ENCODE measurements around the gene FAM83F.

FAM83F gene

GRCh38 chr22:40027191-40028097, 32.7 kb downstream of the FAM83F start:
- DNase-seq (ENCODE audit: low read depth, low spot score): no peak
- no peak overlapping the region for H3K4me3 ChIP-seq (ENCODE audit: insufficient read length, low read depth)
- no peaks in the 10 kb centered on the region for H3K27me3 ChIP-seq (ENCODE audit: insufficient read depth, insufficient read length)
- H3K36me3 ChIP-seq (ENCODE audit: insufficient read depth, insufficient read length, low read length): no peaks in the 10 kb centered on the region
- H3K4me1 ChIP-seq (ENCODE audit: insufficient read depth, insufficient read length): peaks cover 6% of the 10 kb centered on the region
- no peaks in the 10 kb centered on the region for H3K9me3 ChIP-seq (ENCODE audit: insufficient read depth, low read length)
- TF ChIP-seq ZNF274 (IDR thresholded peaks at IDR 0.05; ENCODE audit: low read depth, low read length): no peak
- no peak for TF ChIP-seq YY1 (IDR thresholded peaks at IDR 0.05; ENCODE audit: insufficient read depth, insufficient read length)
- TF ChIP-seq SUZ12 (IDR thresholded peaks at IDR 0.05; ENCODE audit: extremely low read depth, insufficient read depth, insufficient read length): no peak
- no peak overlapping the region for H3K9ac ChIP-seq (ENCODE audit: insufficient read length, low read depth)

- no peak for TF ChIP-seq YY1 (IDR thresholded peaks at IDR 0.05; ENCODE audit: insufficient read depth, insufficient read length)
- TF ChIP-seq ZNF274 (IDR thresholded peaks at IDR 0.05; ENCODE audit: low read depth, low read length): no peak
- H3K4me3 ChIP-seq (ENCODE audit: insufficient read length, low read depth): no peak overlapping the region
- no peaks in the 10 kb centered on the region for H3K36me3 ChIP-seq (ENCODE audit: insufficient read depth, insufficient read length, low read length)
- H3K9me3 ChIP-seq (ENCODE audit: insufficient read depth, low read length): no peaks in the 10 kb centered on the region
- no peak for DNase-seq (ENCODE audit: low read depth, low spot score)
- no peak overlapping the region for H3K9ac ChIP-seq (ENCODE audit: insufficient read length, low read depth)
- peaks cover 6% of the 10 kb centered on the region for H3K4me1 ChIP-seq (ENCODE audit: insufficient read depth, insufficient read length)
- no peaks in the 10 kb centered on the region for H3K27me3 ChIP-seq (ENCODE audit: insufficient read depth, insufficient read length)
Observed at GRCh38 chr22:40028098-40028425, 33.3 kb downstream of the FAM83F start.

GRCh38 chr22:40029189-40029890, 34.6 kb downstream of the FAM83F start:
- TF ChIP-seq SUZ12 (IDR thresholded peaks at IDR 0.05; ENCODE audit: extremely low read depth, insufficient read depth, insufficient read length): no peak
- TF ChIP-seq ZNF274 (IDR thresholded peaks at IDR 0.05; ENCODE audit: low read depth, low read length): no peak
- TF ChIP-seq YY1 (IDR thresholded peaks at IDR 0.05; ENCODE audit: insufficient read depth, insufficient read length): no peak
- DNase-seq (ENCODE audit: low read depth, low spot score): no peak
- Histone ChIP-seq H3K4me3 (ENCODE audit: insufficient read length, low read depth) (no peak overlapping the region), H3K4me1 (ENCODE audit: insufficient read depth, insufficient read length) (peaks cover 6% of the 10 kb centered on the region), H3K9me3 (ENCODE audit: insufficient read depth, low read length) (no peaks in the 10 kb centered on the region), H3K9ac (ENCODE audit: insufficient read length, low read depth) (no peak overlapping the region), H3K36me3 (ENCODE audit: insufficient read depth, insufficient read length, low read length) (no peaks in the 10 kb centered on the region), H3K27me3 (ENCODE audit: insufficient read depth, insufficient read length) (no peaks in the 10 kb centered on the region)

- Histone ChIP-seq H3K4me1 (ENCODE audit: insufficient read depth, insufficient read length) (peaks cover 6% of the 10 kb centered on the region), H3K9me3 (ENCODE audit: insufficient read depth, low read length) (no peaks in the 10 kb centered on the region), H3K27me3 (ENCODE audit: insufficient read depth, insufficient read length) (no peaks in the 10 kb centered on the region), H3K36me3 (ENCODE audit: insufficient read depth, insufficient read length, low read length) (no peaks in the 10 kb centered on the region), H3K4me3 (ENCODE audit: insufficient read length, low read depth) (no peak overlapping the region), H3K9ac (ENCODE audit: insufficient read length, low read depth) (no peak overlapping the region)
- TF ChIP-seq YY1 (IDR thresholded peaks at IDR 0.05; ENCODE audit: insufficient read depth, insufficient read length): no peak
- no peak for TF ChIP-seq ZNF274 (IDR thresholded peaks at IDR 0.05; ENCODE audit: low read depth, low read length)
- no peak for TF ChIP-seq SUZ12 (IDR thresholded peaks at IDR 0.05; ENCODE audit: extremely low read depth, insufficient read depth, insufficient read length)
- no peak for DNase-seq (ENCODE audit: low read depth, low spot score)
Observed at GRCh38 chr22:40030026-40030757, 35.4 kb downstream of the FAM83F start.

- no peak for TF ChIP-seq YY1 (IDR thresholded peaks at IDR 0.05; ENCODE audit: insufficient read depth, insufficient read length)
- no peak for TF ChIP-seq SUZ12 (IDR thresholded peaks at IDR 0.05; ENCODE audit: extremely low read depth, insufficient read depth, insufficient read length)
- TF ChIP-seq ZNF274 (IDR thresholded peaks at IDR 0.05; ENCODE audit: low read depth, low read length): no peak
- H3K9me3 ChIP-seq (ENCODE audit: insufficient read depth, low read length): no peaks in the 10 kb centered on the region
- no peak overlapping the region for H3K9ac ChIP-seq (ENCODE audit: insufficient read length, low read depth)
- peaks cover 6% of the 10 kb centered on the region for H3K4me1 ChIP-seq (ENCODE audit: insufficient read depth, insufficient read length)
- H3K27me3 ChIP-seq (ENCODE audit: insufficient read depth, insufficient read length): no peaks in the 10 kb centered on the region
- no peaks in the 10 kb centered on the region for H3K36me3 ChIP-seq (ENCODE audit: insufficient read depth, insufficient read length, low read length)
- no peak overlapping the region for H3K4me3 ChIP-seq (ENCODE audit: insufficient read length, low read depth)
- DNase-seq (ENCODE audit: low read depth, low spot score): no peak
Observed at GRCh38 chr22:40030758-40031095, 36.0 kb downstream of the FAM83F start.

GRCh38 chr22:40031766-40032470, 37.2 kb downstream of the FAM83F start:
- peaks cover 6% of the 10 kb centered on the region for H3K4me1 ChIP-seq (ENCODE audit: insufficient read depth, insufficient read length)
- no peaks in the 10 kb centered on the region for H3K27me3 ChIP-seq (ENCODE audit: insufficient read depth, insufficient read length)
- H3K36me3 ChIP-seq (ENCODE audit: insufficient read depth, insufficient read length, low read length): no peaks in the 10 kb centered on the region
- H3K9me3 ChIP-seq (ENCODE audit: insufficient read depth, low read length): no peaks in the 10 kb centered on the region
- no peak overlapping the region for H3K9ac ChIP-seq (ENCODE audit: insufficient read length, low read depth)
- TF ChIP-seq ZNF274 (IDR thresholded peaks at IDR 0.05; ENCODE audit: low read depth, low read length) (no peak), SUZ12 (IDR thresholded peaks at IDR 0.05; ENCODE audit: extremely low read depth, insufficient read depth, insufficient read length) (no peak), YY1 (IDR thresholded peaks at IDR 0.05; ENCODE audit: insufficient read depth, insufficient read length) (no peak)
- H3K4me3 ChIP-seq (ENCODE audit: insufficient read length, low read depth): no peak overlapping the region
- DNase-seq (ENCODE audit: low read depth, low spot score): no peak
